A549 (cell line): Measurements from ENCODE around the gene PIH1D1. TPM values are rescaled to one million over a fixed set of nuclear protein-coding genes. Genes with fewer than 3 reads are reported as not detected.

ENCODE experiments used
- ATAC-seq, 2 experiments: fragments of 200-7000 bp in 1 of 2; fragments of >200 bp in 1 of 2; cut with Nextera tagmentation in 1 of 2; cut with Tn5 transposase in 1 of 2; 3 replicates each; pipeline versions ENCODE4 v1.8.0 to v1.9.1; 2018 to 2020; ENCODE audit warnings: mild to moderate bottlenecking in 1 of 2, moderate library complexity in 1 of 2
- CTCF ChIA-PET: fragments of 300-600 bp; sonication (Branson Sonifier 250); formaldehyde crosslinking; extraction: SDS; loops from one replicate; lab custom pipeline; 2021; ENCODE audit warnings: antibody characterized with exemption, inconsistent platforms; lab: Yijun Ruan, JAX
- POLR2A ChIA-PET: fragments of 350-600 bp; formaldehyde crosslinking; extraction: SDS; loops from one replicate; lab custom pipeline; 2021; ENCODE audit warnings: antibody characterized with exemption, inconsistent platforms; lab: Yijun Ruan, JAX
- DNase-seq, 2 experiments: peaks; one replicate each; pipeline versions ENCODE4 v3.0.0 to v3.0.0-alpha.2; 2011 to 2016; ENCODE audit warnings: low read depth in 1 of 2, low spot score in 1 of 2
- FAIRE-seq: peaks from 2 replicates; lab custom pipeline; 2011; peaks lifted over from hg19 to GRCh38; lab: Jason Lieb, UNC
- H3K27ac ChIP-seq, 2 experiments: fragments of >200 bp; sonication (Bioruptor Twin); formaldehyde crosslinking; 3 replicates each; pipeline ENCODE4 v1.5.1; 2016 to 2017
- H3K4me1 ChIP-seq: fragments of >200 bp; sonication (Bioruptor Twin); formaldehyde crosslinking; 3 replicates; pipeline ENCODE4 v1.6.1; 2016
- H3K4me2 ChIP-seq: fragments of >200 bp; sonication (Bioruptor Twin); formaldehyde crosslinking; 3 replicates; pipeline ENCODE4 v1.6.1; 2016
- H3K4me3 ChIP-seq: fragments of >200 bp; sonication (Bioruptor Twin); formaldehyde crosslinking; 3 replicates; pipeline ENCODE4 v1.5.1; 2016
- H3K9me3 ChIP-seq: fragments of >200 bp; sonication (Bioruptor Twin); formaldehyde crosslinking; 3 replicates; pipeline ENCODE4 v1.6.1; 2016
- BCL3 ChIP-seq: fragments of >200 bp; sonication (Bioruptor Twin); formaldehyde crosslinking; IDR thresholded peaks from 3 replicates; pipeline ENCODE4 v1.6.1; 2016
- CHD4 ChIP-seq: fragments of 200-600 bp; sonication (generic); IDR thresholded peaks from 2 replicates; pipeline ENCODE4 v1.6.1; 2016; ENCODE audit warnings: antibody characterized with exemption, mild to moderate bottlenecking, borderline replicate concordance
- CTCF ChIP-seq: fragments of >200 bp; sonication (Bioruptor Twin); formaldehyde crosslinking; IDR thresholded peaks from 3 replicates; pipeline ENCODE4 v1.5.1; 2016
- FOSB ChIP-seq: fragments of 250-450 bp; sonication (Bioruptor Pico); IDR thresholded peaks from 2 replicates; pipeline ENCODE4 v1.5.0; 2020; ENCODE audit warnings: mild to moderate bottlenecking, moderate library complexity
- GATA3 ChIP-seq: IDR thresholded peaks from 2 replicates; pipeline ENCODE4 v1.6.1; 2012; ENCODE audit warnings: borderline replicate concordance
- HOXA7 ChIP-seq: fragments of 250-450 bp; sonication (Bioruptor Pico); IDR thresholded peaks from 2 replicates; pipeline ENCODE4 v1.5.0; 2020; ENCODE audit warnings: mild to moderate bottlenecking, moderate library complexity
- MAX ChIP-seq: IDR thresholded peaks from 2 replicates; pipeline ENCODE4 v1.6.1; 2012
- MAZ ChIP-seq: fragments of 150-350 bp; IDR thresholded peaks from 2 replicates; pipeline ENCODE4 v1.6.1; 2014; ENCODE audit warnings: antibody characterized with exemption, low read depth, low read length, borderline replicate concordance
- MYC ChIP-seq: IDR thresholded peaks from 2 replicates; pipeline ENCODE4 v1.6.1; 2012; ENCODE audit warnings: mild to moderate bottlenecking, inconsistent platforms, low read length, improper control_type of control experiment, borderline replicate concordance
- NPAS2 ChIP-seq: fragments of 250-450 bp; sonication (Bioruptor Pico); IDR thresholded peaks from 2 replicates; pipeline ENCODE4 v1.8.0; 2022; ENCODE audit warnings: mild to moderate bottlenecking, moderate library complexity, borderline replicate concordance
- PBX3 ChIP-seq: IDR thresholded peaks from 2 replicates; pipeline ENCODE4 v1.6.1; 2012
- PHF8 ChIP-seq: fragments of 200-600 bp; sonication (generic); IDR thresholded peaks from 2 replicates; pipeline ENCODE4 v1.6.1; 2016; ENCODE audit warnings: low read depth, mild to moderate bottlenecking, antibody characterized with exemption, moderate library complexity, borderline replicate concordance
- POLR2AphosphoS2 ChIP-seq: conservative IDR thresholded peaks from 2 replicates; pipeline ENCODE4 v1.6.1; 2012; ENCODE audit warnings: low read length, improper control_type of control experiment, inconsistent platforms
- RARB ChIP-seq: fragments of 250-450 bp; sonication (Bioruptor Pico); IDR thresholded peaks from 2 replicates; pipeline ENCODE4 v1.8.0; 2021; ENCODE audit warnings: mild to moderate bottlenecking, moderate library complexity
- RNF2 ChIP-seq: fragments of 200-600 bp; sonication (generic); IDR thresholded peaks from 2 replicates; pipeline ENCODE4 v1.6.1; 2016; ENCODE audit warnings: low read depth, mild to moderate bottlenecking, antibody characterized with exemption, moderate library complexity, borderline replicate concordance
- TFCP2L1 ChIP-seq: fragments of 250-450 bp; sonication (Bioruptor Pico); IDR thresholded peaks from 2 replicates; pipeline ENCODE4 v1.5.0; 2021; ENCODE audit warnings: mild to moderate bottlenecking
- ZFP36 ChIP-seq: fragments of 450-650 bp; IDR thresholded peaks from 2 replicates; pipeline ENCODE4 v1.6.1; 2014; ENCODE audit warnings: borderline replicate concordance; ENCODE audit not compliant: partially characterized antibody
- WGBS: methylation state at CpG from one replicate; pipeline ENCODE4 v1.1.6; 2017; ENCODE audit errors: missing lambda C conversion rate; 5-methylcytosine and 5-hydroxymethylcytosine counted together
- polyA plus RNA-seq, 4 experiments: library from polyadenylated mRNA; depleted of rRNA in 3 of 4; stranded (reverse); fragments of >200 nt; fragmentation: RNase III in 1 of 4; extraction: RNeasy Plus Mini Kit Qiagen cat#74134 plus additional on column Dnase treatment in 1 of 4; gene quantifications; 2 replicates in 3 of 4; 3 replicates in 1 of 4; pipeline ENCODE4 v1.2.3, GENCODE V29; 2011 to 2017

Gene PIH1D1
- polyA plus RNA-seq, 2 of the 4 experiments (the other 2 are of a cell fraction) = 89.7 to 114 TPM

GRCh38 chr19:49490287-49491029, 38.8 kb upstream of the PIH1D1 start:
- TF ChIP-seq BCL3 = 0 out of 3 replicates have a peak, but pooled peaks have one; percentile 24
- no peak for TF ChIP-seq POLR2AphosphoS2
- peak; percentile 26; the same call in 1 of the 2 replicates for TF ChIP-seq TFCP2L1 (CRISPR knock-in tag)
- WGBS = 84% methylated on average over 27 of the region's 27 CpGs
- CTCF ChIA-PET = no interaction called here
- FAIRE-seq = no peak
- Histone ChIP-seq H3K27ac (peak overlapping the region; percentile 94 to 95), H3K9me3 (no peaks in the 10 kb centered on the region), H3K4me3 (peak overlapping the region; percentile 71), H3K4me1 (peaks cover 30% of the 10 kb centered on the region), H3K4me2 (peak overlapping the region; percentile 80)
- POLR2A ChIA-PET = no interaction called here
- ATAC-seq = no peak
- DNase-seq = no peak

GRCh38 chr19:49489601-49490167, 38.1 kb upstream of the PIH1D1 start:
- ChIA-PET POLR2A (interaction anchor here (1.3 kb wide), 1 partner anchor 11 kb away, joined by 3 read pairs; no protein-coding TSS in a partner anchor), CTCF (interaction anchor here (0.5 to 2.4 kb wide), 4 partner anchors 11 to 189 kb away, joined by 3 to 11 read pairs (median 4); partner anchors contain the start of gene FLT3LG)
- Histone ChIP-seq H3K27ac (peak overlapping the region; percentile 94 to 95), H3K4me2 (peak overlapping the region; percentile 80), H3K4me1 (peaks cover 29% of the 10 kb centered on the region), H3K9me3 (no peaks in the 10 kb centered on the region), H3K4me3 (peak overlapping the region; percentile 71)
- 14% methylated on average over 15 of the region's 15 CpGs for WGBS
- FAIRE-seq (no peak), DNase-seq (peak in 1 of 2 experiments; percentile 78), ATAC-seq (peak in 1 of 2 experiments; percentile 9; a peak in 3 of 6 replicates)
- TF ChIP-seq ZFP36 (no peak), FOSB (CRISPR knock-in tag) (peak; percentile 83; the same call in 1 of the 2 replicates), RNF2 (no peak), MAX (peak; percentile 69), PBX3 (no peak), CTCF (peak; percentile 29; the same call in 2 of the 3 replicates), CHD4 (no peak), POLR2AphosphoS2 (peak; percentile 88; the same call in 1 of the 2 replicates), GATA3 (0 out of 2 replicates have a peak, but pooled peaks have one; percentile 10), RARB (CRISPR knock-in tag) (0 out of 2 replicates have a peak, but pooled peaks have one; percentile 51), NPAS2 (0 out of 2 replicates have a peak, but pooled peaks have one; percentile 25), MAZ (0 out of 2 replicates have a peak, but pooled peaks have one; percentile 25), TFCP2L1 (CRISPR knock-in tag) (0 out of 2 replicates have a peak, but pooled peaks have one; percentile 31), HOXA7 (peak; percentile 92), MYC (peak; percentile 75; the same call in 1 of the 2 replicates), PHF8 (no peak)
